AG10803 (cell line): ENCODE results near the gene HEPHL1.

Experiments used
- DNase-seq: peaks from one replicate; pipeline ENCODE4 v3.0.0; 2010; ENCODE audit warnings: low read depth
- H3K4me3 ChIP-seq: 2 replicates; pipeline ENCODE4 v1.5.1; 2011; ENCODE audit warnings: mild to moderate bottlenecking, low read length, control low read depth
- CTCF ChIP-seq: conservative IDR thresholded peaks from 2 replicates; pipeline ENCODE4 v1.5.1; 2011; ENCODE audit warnings: mild to moderate bottlenecking, low read length, control low read depth, inconsistent platforms

The HEPHL1 gene

DNA sequence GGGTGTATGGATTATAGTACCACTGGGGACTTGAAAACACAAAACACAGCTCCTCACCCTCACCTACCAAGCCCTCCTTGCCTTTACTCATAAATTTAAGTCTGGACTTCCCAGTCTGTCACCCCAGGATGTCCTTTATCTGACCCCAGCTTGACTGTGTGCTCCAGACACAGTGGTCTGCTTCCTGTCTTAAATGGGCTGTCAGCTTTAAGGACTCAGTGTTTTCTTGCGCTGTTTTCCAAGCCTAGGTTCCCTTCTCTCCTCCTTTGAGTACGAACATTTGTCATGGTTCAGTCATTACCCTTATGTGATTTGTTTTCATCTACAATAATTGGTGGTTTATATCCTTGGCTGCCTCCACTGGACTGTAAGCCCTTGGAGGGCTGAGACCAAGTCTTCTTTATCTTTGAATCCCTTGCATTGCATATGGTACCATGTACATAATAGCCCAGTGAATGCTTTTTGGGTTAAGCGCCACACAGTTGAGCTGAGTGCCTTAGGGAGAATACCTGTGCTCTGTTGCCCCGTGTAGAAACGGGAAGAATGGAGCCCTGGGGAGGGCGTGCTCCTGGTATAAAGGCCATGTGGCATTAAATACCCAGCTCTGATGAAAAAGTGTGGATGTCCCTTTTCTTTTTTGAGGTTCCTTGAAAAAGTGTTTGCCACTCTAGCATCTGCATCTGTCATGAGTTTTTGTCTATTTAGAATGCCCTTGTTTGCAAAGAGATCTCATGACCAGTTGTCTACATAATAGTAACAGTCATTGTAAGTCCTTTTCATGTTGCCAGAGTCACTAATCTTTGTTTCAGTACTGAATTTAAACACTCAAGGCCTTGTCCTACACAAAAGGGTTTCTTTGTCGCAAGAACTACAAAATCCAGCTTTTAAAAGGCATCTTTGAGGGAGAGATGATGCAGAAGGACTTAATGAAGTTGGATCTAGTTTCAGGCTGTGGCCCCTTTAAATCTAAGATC, 121.4 kb downstream of the HEPHL1 start:
- no peak for TF ChIP-seq CTCF
- no peak overlapping the region for H3K4me3 ChIP-seq
- no peak for DNase-seq

- no peak for DNase-seq
- no peak for TF ChIP-seq CTCF
- no peak overlapping the region for H3K4me3 ChIP-seq
These were observed 123.1 kb downstream of the HEPHL1 start for GRCh38 chr11:94144216-94144615.

- no peak for TF ChIP-seq CTCF
- no peak overlapping the region for H3K4me3 ChIP-seq
- DNase-seq = no peak
These were observed 123.5 kb downstream of the HEPHL1 start for GRCh38 chr11:94144664-94145063.

DNA sequence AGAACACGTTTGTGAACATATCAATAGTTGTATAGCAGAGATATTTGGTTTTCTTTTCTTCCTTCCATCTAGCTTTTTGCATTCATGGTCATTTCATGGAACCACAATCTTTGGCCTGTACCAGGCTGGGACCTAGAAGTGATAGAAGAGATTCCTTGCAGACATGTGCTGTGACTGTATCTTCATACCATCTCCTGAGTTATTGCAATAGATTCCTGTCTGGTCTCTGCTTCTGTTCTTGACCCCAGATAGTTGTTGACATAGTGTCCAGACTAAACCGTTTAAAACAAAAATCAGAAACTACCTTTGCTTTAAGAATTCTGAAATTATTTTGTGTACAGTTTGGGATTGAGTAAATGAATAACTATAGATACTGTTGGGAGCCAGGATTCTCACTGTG, 124.3 kb downstream of the HEPHL1 start:
- DNase-seq = no peak
- H3K4me3 ChIP-seq = no peak overlapping the region
- no peak for TF ChIP-seq CTCF

DNA sequence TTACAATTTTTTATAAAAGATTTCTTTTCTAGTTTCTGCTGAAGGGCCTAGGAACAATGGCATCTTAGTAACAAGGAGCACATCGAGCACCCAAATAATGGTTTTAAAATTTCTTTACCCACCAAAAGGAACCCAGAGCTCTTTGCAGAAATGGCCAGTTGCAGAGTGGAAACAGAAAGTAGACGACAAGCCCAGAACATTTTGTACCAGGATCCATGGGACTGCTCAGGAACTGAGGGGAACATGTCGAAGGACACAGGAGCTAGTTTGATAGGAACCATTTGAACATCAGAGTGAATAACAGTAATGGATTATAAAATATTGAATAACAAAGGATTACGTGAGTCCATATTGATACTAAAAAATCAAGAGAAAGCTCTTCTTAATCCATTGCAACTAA, 124.8 kb downstream of the HEPHL1 start:
- H3K4me3 ChIP-seq = no peak overlapping the region
- TF ChIP-seq CTCF = no peak
- DNase-seq = no peak

DNA sequence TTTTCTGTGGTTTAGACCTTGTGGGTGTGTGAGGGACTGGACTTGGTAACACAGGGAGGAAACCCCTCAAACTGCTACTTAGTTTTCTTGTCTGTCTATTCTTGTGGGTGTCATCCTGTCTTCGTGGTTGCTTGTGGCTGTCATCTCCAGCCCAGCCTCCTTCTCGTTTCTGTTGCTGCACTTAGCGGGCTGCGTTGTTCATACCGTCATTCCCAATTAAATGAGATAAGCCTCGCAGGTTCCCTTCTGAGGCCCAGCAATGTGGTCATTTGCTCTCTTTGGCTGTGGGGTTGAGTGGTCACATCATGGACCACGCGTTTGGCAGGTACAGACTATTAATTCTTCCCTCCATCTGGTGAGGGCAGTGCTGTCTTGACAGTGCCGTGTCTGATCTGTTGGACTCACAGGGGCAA, 126.3 kb downstream of the HEPHL1 start:
- no peak overlapping the region for H3K4me3 ChIP-seq
- TF ChIP-seq CTCF = no peak
- DNase-seq = no peak

- TF ChIP-seq CTCF = no peak
- H3K4me3 ChIP-seq = no peak overlapping the region
- no peak for DNase-seq
These were observed 127.0 kb downstream of the HEPHL1 start for GRCh38 chr11:94148189-94148588.
